Smooth muscle cell of the umbilical artery (primary cell): ENCODE data around the gene PRKCA. TPM values are rescaled to one million over a fixed set of nuclear protein-coding genes. Genes with fewer than 3 reads are reported as not detected.

Source experiments
- total RNA-seq: library from RNA; depleted of rRNA; stranded (reverse); fragments of >200 nt; gene quantifications from 2 replicates; pipeline ENCODE4 v1.2.3, GENCODE V29; 2014

The PRKCA gene
- 19.6 and 59.8 TPM in 2 replicates for total RNA-seq

GRCh38 chr17:66301864-66302741, at the start of gene PRKCA:
Gene PRKCA, plus strand, starts transcription at chr17:66302613.

GRCh38 chr17:66834919-66835454, 532.6 kb downstream of the PRKCA start, which contains the start of gene CACNG5:
Gene CACNG5, plus strand, starts transcription at chr17:66835117. Its CDS starts 42,216 bp downstream, at chr17:66877333.

Other genes with a start within 250 kb of the PRKCA start
- gene CEP112, start 110.5 kb upstream of the PRKCA start, total RNA-seq: 9.2 and 9.7 TPM in 2 replicates
- gene APOH, start 73.2 kb upstream of the PRKCA start, total RNA-seq: not detected in 2 replicates